GM23338 (cell line): ENCODE data around the gene ACTR1A.

ENCODE experiments used
- CREB1 ChIP-seq: fragments of 250-450 bp; sonication (Bioruptor Pico); IDR thresholded peaks from 2 replicates; pipeline ENCODE4 v1.5.0; 2020; ENCODE audit warnings: low read depth, mild to moderate bottlenecking, moderate library complexity
- CTCF ChIP-seq, 2 experiments: fragments of 200-600 bp in 1 of 2; sonication (generic) in 1 of 2; conservative IDR thresholded peaks; 2 replicates each; pipeline versions ENCODE4 v1.5.1 to v1.6.1; 2016 to 2017; ENCODE audit warnings: antibody characterized with exemption in 2 of 2, low read depth in 2 of 2, mild to moderate bottlenecking in 2 of 2, moderate library complexity in 1 of 2
- ETS1 ChIP-seq: IDR thresholded peaks from 2 replicates; pipeline ENCODE4 v1.6.1; 2016; ENCODE audit warnings: antibody characterized with exemption
- EZH2 ChIP-seq: fragments of 200-600 bp; sonication (generic); IDR thresholded peaks from one replicate; pipeline ENCODE4 v1.8.0; 2017; ENCODE audit warnings: antibody characterized with exemption, mild to moderate bottlenecking, low read depth; ENCODE audit not compliant: unreplicated experiment
- EZH2phosphoT487 ChIP-seq: fragments of 200-600 bp; sonication (generic); IDR thresholded peaks from one replicate; pipeline ENCODE4 v1.8.1; 2018; ENCODE audit warnings: antibody characterized with exemption; ENCODE audit not compliant: unreplicated experiment
- JUNB ChIP-seq: IDR thresholded peaks from one replicate; pipeline ENCODE4 v1.6.1; 2016; ENCODE audit warnings: antibody characterized with exemption; ENCODE audit not compliant: unreplicated experiment
- POLR2AphosphoS5 ChIP-seq: IDR thresholded peaks from 2 replicates; pipeline ENCODE4 v1.6.1; 2016; ENCODE audit warnings: antibody characterized with exemption, low read depth
- REST ChIP-seq: IDR thresholded peaks from one replicate; pipeline ENCODE4 v1.6.1; 2018; ENCODE audit warnings: antibody characterized with exemption; ENCODE audit not compliant: unreplicated experiment
- ZNF462 ChIP-seq: fragments of 250-450 bp; sonication (Bioruptor Pico); IDR thresholded peaks from 2 replicates; pipeline ENCODE4 v1.5.0; 2020; ENCODE audit warnings: mild to moderate bottlenecking, moderate library complexity

GRCh38 chr10:102434394-102435132, 67.9 kb downstream of the ACTR1A start:
- TF ChIP-seq CREB1 (CRISPR knock-in tag) = no peak
- no peak for TF ChIP-seq POLR2AphosphoS5
- TF ChIP-seq REST = no peak
- TF ChIP-seq CTCF (conservative IDR thresholded peaks at IDR 0.05; ENCODE audit: low read depth in 2 of 2) = no peak
- peak; percentile 4 for TF ChIP-seq EZH2
- no peak for TF ChIP-seq JUNB
- TF ChIP-seq EZH2phosphoT487 = no peak
- TF ChIP-seq ZNF462 (CRISPR knock-in tag) = no peak
- TF ChIP-seq ETS1 = no peak
